Measurements from ENCODE around the gene FGD2.
A peak's percentile ranks its signal among the peaks of the same experiment; 100 is the strongest.
"Not testable (repeated sequence)": the region's sequence is repeated elsewhere in the genome, so short reads cannot be mapped to it uniquely, and the experiment has no call there.

FGD2 gene

DNA sequence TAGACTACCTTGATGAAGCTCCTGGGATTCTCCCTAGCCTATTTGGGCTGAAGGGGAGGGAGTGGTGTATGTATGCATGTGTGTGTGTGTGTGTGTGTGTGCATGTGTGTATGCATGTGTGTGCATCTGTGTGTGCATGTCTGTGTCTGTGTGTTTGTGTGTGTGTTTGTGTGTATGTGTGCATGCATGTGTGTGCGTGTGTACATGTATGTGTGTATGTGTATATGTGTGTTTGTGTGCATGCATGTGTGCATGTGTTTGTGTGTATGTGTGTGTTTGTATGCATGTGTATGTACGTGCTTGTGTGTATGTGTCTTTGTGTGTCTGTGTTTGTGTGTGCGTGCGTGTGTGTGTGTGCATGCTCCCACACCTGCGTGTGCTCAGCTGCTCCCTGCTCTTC is 15.4 kb downstream of the FGD2 start:
- DNase-seq: no peak

DNA sequence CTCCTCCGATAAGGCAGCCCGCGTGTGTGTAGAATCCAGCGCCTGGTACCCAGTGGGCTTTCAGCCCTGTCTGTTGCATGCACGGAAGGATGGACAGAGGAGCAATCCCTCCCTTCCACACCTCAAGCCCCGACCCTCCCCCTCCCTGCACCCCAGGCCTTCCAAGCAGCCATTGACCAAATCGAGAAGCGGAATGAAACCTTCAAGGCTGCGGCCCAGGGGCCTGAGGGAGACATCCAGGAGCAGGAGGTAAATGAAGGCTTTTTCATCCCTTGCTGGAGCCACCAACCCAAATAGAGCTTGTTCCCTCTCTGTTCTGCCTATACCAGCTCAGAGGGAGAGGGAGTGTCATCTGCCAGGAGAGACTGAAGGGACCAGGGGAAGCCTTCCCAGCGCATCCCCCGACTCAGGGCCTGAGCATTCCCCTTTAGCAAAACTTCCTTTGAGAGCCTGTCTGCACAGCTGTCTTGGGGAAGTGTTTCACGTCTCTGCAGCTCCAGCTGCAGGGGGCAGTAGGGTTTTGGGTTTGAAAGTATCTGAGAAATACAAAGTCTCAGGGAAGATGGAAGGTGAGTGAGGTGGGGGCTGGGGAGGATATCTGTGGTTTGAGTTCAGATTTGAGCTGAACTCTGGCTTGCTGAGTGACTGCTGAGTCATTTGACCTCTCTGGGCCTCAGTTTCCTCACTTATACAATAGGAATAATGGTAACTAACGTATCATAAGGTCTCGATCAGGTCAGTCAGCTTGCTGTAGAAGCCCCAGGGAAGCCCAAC is 16.1 kb downstream of the FGD2 start:
- peak; percentile 80 for DNase-seq

- no peak for DNase-seq
These were observed 16.8 kb downstream of the FGD2 start for GRCh38 chr6:37022135-37022863.

- peak; percentile 75 for DNase-seq
These were observed 19.3 kb downstream of the FGD2 start for GRCh38 chr6:37024656-37025337.

DNA sequence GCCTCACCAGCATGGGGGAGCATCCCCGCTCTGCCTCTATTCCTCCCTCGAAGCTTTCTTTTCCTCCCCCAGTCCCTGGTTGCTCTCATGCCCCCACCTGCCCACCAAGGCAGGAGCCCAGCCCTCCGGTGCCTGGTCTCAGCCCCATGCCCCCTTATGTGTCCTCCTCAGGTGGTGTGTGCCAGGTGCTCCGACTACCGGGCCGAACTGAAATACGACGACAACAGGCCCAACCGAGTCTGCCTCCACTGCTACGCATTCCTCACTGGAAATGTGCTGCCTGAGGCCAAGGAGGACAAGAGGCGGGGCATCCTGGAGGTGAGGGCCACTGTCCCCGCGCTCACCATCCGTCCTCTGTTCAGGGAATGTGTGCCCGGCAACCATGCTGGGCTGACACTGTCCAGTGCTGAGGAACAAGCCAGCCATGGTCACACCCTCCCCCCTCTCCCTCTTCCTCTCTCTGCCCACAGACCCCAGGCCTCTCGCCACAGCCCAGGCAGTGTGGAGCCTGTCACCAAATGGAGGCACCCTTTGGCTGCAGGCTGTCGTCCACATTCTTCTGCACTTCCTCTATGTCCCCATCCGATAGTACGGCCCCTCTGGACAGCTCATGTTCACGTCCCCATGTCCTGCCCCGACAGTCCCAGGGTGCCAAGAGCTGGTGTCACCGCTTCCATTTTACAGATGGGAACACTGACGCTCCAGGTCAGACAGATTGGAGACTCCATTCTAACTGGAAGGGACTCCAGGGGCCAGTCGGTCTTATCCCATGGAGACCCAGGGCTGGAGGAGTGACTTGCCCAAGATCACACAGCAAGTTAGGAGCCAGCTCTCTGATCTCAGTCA is 20.4 kb downstream of the FGD2 start:
- DNase-seq: no peak

- no peak for DNase-seq
These were observed 21.7 kb downstream of the FGD2 start for GRCh38 chr6:37027036-37027720.

GRCh38 chr6:37027811-37028469 is 22.5 kb downstream of the FGD2 start:
- no peak for DNase-seq

DNA sequence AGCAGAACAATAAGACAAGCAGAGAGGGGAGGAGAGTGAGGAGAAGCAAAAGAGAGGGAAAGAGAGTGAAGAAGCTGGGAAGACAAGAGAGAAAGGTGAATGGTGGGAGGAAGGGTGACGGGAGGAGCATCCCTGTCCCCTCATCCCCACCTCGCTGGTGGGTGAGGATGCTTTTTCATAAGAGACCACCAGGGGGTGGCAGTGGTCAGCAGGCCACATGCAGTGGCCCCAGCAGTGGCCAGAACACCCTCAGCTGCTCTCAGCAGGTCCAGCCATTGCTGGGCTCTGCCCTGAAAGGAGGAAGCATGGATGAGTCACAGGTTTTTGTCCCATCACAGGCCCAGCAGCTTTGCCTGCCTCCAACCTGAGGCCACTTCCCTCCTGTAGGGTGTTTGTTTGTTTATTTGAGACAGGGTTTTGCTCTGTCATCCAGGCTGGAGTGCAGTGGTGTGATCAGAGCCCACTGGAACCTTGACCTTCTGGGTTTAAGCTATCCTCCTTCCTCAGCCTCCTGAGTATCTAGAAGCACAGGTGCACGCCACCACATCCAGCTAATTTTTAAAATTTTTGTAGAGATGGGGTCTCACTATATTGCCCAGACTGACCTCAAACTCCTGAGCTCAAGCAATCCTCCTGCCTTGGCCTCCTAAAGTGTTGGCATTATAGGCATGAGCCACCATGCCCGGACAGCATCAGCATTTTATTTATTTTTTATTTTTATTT is 24.0 kb downstream of the FGD2 start:
- peak; percentile 77 for DNase-seq

- no peak for DNase-seq
These were observed 25.1 kb downstream of the FGD2 start for GRCh38 chr6:37030599-37030998.

GRCh38 chr6:37032239-37032638 is 26.8 kb downstream of the FGD2 start:
- no peak for DNase-seq

- peak; percentile 75 for DNase-seq
These were observed 27.8 kb downstream of the FGD2 start for GRCh38 chr6:37033255-37033654.

DNA sequence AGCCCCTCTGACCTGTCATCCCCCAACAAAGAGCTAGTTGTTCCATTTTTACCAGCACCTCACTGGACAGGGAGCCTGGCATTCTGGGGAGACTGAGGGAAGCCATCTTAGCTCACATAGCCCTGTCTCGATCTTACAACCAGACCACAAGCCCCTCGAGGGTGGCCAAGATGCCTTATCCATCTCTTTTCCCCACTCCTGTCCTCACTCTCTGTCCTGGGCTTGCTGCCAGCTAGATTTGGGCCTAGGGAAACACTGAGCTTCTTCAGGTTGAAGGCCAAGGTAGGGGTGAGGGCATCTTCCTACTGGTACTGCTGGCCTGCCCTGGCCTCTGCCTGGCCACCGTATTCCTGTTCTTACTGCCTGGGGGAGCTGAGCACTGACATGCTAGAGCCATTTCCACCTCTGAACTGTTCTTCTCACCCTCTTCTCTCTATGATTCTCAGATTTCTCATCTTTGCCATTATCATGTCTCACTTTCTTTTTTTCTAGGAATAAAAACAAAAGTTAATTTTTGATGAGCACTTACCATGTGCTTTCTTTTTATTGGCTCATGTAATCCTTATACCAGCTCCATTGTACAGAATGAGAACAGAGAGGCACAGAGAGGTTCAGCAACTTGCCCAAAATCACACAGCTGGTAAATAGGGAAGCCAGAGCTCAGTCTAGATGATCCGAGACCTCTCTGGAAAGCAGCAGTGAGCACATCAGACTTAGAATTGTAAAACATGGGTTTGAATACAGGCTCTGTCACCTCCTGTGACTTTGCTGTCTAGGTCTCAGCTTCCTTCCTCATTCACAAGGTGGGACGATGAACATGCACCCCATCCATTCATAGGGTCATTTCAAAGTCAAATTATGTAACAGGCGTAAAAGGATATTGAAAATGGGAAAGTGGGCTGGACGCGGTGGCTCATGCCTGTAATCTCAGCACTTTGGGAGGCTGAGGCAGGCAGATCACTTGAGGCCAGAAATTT is 28.7 kb downstream of the FGD2 start:
- DNase-seq: peak; percentile 67

- DNase-seq: no peak
These were observed 30.7 kb downstream of the FGD2 start for GRCh38 chr6:37036146-37036545.

- DNase-seq: no peak
These were observed 33.1 kb downstream of the FGD2 start for GRCh38 chr6:37038292-37039198.

- DNase-seq: no peak
These were observed 34.5 kb downstream of the FGD2 start for GRCh38 chr6:37039958-37040357.

- no peak for DNase-seq
These were observed 36.1 kb downstream of the FGD2 start for GRCh38 chr6:37041521-37041920.

DNA sequence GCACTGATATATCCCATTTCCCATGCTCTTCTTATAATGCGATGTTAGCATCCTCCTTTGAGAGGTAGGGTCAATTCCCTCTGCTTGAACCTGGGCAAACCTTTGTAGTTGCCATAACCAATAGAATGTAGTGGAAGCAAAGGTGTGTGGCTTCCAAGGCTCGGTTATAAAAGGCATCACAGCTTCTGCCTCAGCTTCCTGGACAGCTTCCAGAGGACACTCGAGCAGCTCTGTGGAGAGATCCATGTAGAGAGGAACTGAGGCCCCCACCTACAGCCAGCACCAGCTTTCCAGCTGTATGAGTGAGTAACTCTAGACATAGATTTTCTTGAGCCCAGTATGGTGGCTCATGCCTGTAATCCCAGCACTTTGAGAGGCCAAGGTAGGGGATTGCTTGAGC is 36.7 kb downstream of the FGD2 start:
- no peak for DNase-seq

DNA sequence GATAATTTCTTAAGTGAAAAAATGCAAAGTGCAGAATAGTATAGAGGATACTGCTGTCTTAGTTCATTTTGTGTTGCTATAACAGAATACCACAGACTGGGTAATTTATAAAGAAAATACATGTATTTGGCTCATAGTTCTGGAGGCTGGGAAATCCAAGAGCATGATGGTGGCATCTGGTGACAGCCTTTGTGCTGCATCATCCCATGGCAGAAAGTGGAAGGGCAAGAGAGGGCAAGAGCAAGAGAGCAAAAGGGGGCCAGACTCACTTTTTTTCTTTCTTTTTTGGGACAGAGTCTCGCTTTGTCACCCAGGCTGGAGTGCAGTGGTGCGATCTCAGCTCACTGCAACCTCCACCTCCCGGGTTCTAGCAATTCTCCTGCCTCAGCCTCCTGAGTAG is 37.6 kb downstream of the FGD2 start:
- not testable (repeated sequence) for DNase-seq

GRCh38 chr6:37047346-37047688 is 41.9 kb downstream of the FGD2 start:
- DNase-seq: no peak
